ENCODE measurements around the gene ALPK3. TPM values are rescaled to one million over a fixed set of nuclear protein-coding genes. Genes with fewer than 3 reads are reported as not detected.

The ALPK3 gene
- total RNA-seq, 1 experiment from 2014 or later: 0.11 TPM

- DNase-seq (ENCODE audit: low read depth): no peak
Observed at GRCh38 chr15:84893607-84894006, 76.5 kb downstream of the ALPK3 start.

DNA sequence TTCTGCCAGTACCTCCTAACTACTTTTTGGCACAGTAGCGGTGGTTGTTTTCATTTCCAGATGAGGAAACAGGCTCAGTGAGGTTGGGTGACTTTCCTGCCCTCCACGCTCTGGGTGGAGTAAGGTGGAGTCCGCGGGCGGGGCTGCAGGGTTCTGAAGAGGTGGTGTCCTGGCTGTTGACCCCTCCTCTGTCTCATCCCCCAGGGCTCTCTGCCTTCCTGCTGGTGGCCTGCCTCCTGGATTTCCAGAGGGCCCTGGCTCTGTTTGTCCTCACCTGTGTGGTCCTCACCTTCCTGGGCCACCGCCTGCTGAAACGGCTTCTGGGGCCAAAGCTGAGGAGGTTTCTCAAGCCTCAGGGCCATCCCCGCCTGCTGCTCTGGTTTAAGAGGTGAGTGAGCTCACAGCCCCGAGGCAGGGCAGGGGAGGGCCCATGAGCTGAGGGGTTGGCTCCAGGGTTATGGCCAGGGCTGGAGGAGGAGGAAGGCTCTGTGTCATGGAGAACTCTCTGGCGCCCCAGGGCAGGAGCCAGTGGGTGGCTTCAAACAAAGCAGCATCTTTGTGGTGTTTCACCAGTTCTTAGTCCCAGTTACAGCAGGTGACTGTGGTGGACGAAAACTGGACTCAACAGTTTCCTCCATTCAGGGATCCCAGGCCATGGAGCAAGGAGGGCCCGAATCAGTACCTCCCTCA lies 77.7 kb downstream of the ALPK3 start:
- DNase-seq (ENCODE audit: low read depth): no peak

GRCh38 chr15:84898761-84899160 lies 81.6 kb downstream of the ALPK3 start:
- no peak for DNase-seq (ENCODE audit: low read depth)

- DNase-seq (ENCODE audit: low read depth): no peak
Observed at GRCh38 chr15:84899750-84900149, 82.6 kb downstream of the ALPK3 start.

DNA sequence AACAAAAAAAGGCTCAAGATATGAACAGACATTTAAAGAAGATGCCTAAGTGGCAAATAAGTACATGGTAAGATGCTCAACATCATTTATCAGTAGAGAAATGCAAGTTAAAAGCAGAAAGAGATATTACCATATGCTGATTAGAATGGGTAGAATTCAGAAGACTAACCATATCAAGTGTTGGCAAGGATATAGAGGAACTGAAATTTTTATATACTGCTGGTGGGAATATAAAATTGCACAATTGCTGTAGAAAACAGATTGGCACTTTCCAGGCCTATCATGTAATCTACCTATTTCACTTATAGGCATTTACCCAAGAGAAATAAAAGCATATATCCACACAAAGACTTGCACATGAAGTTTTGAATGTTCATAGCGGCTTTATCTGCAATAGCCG lies 84.4 kb downstream of the ALPK3 start:
- no peak for DNase-seq (ENCODE audit: low read depth)

DNA sequence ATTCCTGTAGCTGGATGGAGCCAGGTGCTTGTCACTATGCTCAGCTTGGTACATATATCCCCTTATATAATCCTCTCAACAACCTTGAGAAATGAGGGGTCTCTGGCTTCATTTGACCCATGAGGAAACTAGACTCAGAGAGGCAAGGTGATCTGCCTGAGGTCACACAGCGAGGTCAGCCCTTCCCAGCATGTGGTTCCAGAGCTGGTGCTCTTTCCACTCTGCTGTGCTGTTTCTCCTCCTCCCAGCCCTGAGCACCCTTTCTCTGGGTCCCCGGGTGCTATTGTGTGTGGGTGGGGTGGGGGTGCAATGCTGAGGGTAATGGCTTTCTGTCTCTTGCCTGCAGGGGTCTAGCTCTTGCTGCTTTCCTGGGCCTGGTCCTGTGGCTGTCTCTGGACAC lies 86.6 kb downstream of the ALPK3 start:
- DNase-seq (ENCODE audit: low read depth): no peak

DNA sequence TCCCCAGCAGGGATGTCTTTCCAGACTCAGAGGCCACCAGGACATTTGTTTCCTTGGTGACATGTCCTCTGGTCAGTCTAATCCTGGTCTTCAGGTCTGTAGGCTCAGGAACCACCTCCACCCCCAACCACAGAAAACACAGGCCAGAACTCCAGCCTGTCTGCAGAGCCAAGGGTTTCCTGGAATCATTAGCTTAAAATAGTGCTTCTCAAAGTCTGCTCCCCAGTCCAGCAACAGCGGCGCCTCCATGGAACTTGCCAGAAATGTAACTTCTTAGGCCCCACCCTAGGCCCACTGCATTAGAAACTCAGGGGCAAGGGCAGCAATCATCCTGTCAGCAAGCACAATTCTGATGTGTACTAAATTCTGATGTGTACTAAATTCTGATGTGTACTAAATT lies 87.3 kb downstream of the ALPK3 start:
- DNase-seq (ENCODE audit: low read depth): no peak

DNA sequence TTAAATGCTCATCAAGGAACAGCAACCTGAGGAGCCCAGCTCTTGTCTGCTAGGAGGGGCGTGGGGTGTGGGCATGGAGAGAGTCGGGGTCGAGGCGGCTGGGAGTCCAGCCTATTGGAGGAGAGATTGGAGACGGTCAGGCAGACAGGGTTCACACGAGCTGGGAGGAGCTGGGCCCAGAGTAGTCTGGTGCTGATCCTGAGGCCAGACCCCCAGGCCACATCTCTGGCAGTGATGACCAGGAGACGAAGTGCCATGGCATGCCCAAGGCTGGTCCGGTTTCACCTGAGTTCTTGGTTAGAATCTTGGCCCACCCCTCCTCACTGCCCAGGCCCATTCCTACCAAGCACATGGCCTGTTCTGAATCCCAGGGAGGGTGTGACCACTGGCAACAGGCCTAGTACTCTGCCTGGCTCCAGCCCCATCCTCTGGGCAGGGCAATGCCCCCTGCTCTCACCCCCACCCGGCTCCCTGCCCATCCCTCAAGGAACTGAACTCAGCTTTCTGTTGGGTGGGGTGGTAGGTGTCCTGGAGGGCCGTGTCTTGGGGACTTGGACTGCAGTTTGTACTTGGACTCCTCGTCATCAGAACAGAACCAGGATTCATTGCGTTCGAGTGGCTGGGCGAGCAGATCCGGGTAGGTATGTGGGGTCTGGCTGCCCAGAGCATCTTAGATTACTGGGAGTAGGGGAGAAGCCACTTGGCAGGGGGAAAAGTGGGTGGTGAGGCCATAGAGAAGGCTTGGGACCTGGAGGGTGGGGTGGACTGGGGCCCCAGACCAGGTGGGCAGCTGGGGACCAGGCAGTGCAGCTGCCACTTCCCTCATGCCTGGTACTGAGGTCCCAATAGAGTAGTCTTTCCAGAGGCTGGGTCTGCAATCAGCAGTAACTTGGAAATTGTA lies 88.1 kb downstream of the ALPK3 start:
- no peak for DNase-seq (ENCODE audit: low read depth)

DNA sequence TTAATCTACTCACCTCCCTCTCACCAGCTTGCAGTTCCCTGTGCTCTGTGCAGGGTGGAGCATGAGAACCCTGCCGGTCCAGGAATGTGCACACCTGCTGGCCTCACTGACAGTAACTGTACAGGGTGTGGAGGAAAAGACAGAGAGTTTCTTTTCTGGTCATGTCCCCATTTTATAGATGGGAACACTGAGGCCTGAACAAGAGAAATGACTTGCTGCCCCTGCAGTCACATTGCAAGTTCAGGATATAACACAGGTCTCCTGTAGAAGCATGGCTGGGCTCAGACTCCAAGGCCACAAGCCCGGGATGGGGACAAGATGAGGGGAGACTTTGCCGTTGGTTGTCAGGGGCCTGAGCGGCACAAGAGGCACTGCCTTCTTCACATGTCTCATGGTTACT lies 90.6 kb downstream of the ALPK3 start:
- no peak for DNase-seq (ENCODE audit: low read depth)

GRCh38 chr15:84908564-84908963 lies 91.4 kb downstream of the ALPK3 start:
- DNase-seq (ENCODE audit: low read depth): no peak

GRCh38 chr15:84909029-84909428 lies 91.9 kb downstream of the ALPK3 start:
- no peak for DNase-seq (ENCODE audit: low read depth)

DNA sequence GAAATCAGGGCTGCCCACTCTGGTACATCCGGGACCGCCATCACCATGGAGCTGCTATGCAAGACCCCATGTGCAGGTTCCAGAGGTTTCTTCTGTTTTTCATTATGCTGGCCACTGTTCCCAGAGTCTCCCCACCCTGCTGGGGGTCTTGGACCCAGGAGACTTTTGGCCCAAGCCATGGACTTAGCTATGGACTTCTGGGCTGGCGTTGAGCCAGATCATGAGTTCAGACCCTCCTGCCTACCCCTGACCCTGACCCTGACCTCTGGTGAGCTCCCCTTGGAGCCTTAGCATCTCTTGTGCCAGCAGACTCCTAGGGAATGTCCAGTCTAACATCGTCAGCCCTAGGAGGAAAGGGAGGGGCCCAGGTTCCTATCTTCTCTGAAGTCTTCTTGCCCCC lies 92.6 kb downstream of the ALPK3 start:
- DNase-seq (ENCODE audit: low read depth): no peak

- no peak for DNase-seq (ENCODE audit: low read depth)
Observed at GRCh38 chr15:84910928-84911623, 93.9 kb downstream of the ALPK3 start.

- DNase-seq (ENCODE audit: low read depth): peak; percentile 57
Observed at GRCh38 chr15:84911879-84912660, 94.9 kb downstream of the ALPK3 start.

DNA sequence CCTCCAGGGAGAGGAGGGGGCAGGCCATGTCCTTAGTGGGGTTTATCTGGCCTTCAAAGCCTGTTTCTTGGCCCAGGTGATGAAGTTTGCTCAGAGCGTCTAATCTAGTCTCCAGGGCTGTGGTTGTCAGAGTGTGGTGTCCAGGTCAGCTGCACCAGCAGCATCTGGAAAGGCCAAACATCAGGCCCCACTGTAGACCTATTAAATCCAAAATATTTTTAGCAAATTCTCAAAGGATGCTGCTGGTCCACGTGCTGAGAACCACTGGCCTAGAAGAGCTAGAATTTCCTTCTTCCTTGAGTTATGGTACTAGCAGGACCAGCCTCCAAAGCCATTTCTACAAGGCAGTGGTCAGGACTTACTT lies 96.2 kb downstream of the ALPK3 start:
- DNase-seq (ENCODE audit: low read depth): no peak

DNA sequence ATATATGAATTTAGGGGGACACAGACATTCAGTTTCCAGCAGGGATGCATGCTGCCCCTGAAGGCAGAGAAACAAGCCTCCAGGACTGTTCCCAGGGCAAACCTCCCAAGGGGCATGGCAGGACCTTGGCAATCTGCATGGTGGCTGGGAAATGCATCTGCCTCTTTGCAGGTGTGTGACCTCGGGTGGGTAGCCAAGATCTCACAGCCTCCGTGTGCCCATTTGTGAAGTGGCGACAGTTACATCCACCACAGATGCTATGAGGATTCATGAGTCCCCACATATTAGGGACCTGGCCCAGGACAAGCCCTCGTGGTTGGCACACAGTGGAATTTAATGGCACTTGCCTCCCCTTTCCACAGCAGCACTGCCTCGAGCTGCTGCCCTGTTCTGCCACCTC lies 97.2 kb downstream of the ALPK3 start:
- DNase-seq (ENCODE audit: low read depth): no peak

- peak; percentile 82 for DNase-seq (ENCODE audit: low read depth)
Observed at GRCh38 chr15:84914909-84915605, 97.9 kb downstream of the ALPK3 start.

- DNase-seq (ENCODE audit: low read depth): no peak
Observed at GRCh38 chr15:84915606-84915958, 98.4 kb downstream of the ALPK3 start.

DNA sequence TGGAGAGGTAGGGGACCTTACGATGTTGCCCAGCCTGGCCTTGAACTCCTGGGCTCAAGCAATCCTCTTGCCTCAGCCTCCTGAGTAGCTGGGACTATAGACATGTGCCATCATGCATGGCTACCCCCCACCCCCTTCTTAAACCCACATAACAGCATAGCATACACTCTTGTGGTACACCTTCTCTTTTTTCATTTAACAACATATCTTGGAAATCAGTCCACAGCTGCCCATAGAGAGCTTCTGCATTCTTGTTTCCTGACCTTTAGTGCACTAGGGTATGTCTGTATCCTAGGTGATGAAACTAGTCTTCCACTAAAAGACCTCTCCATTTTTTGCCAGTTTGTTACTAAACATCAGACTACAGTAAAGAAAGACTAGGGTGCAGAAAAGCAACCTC lies 100.3 kb downstream of the ALPK3 start:
- DNase-seq (ENCODE audit: low read depth): no peak

DNA sequence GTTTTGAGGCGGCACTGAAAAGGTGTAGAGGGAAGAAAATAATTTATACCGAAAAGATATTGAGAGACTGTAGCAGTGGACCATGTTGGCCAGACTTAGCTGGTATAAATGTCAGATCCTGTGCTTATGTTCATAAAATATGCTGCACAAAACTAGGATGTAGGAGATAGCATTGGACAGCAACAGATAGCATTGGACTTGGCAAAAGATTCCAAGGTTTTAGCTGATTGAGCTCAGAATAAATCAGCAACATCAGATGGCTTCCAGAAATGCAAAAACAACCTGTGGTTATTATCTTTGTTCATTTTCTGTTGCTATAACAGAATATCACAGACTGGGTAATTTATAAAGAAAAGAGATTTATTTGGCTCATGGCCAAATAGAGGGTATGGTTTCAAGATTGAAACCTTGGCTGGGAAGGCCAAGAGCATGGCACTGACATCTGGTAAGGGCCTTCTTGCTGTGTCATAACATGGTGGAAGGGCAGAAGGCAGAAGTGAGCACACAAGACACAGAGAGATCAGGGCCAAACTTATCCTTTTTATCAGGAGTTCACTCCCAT lies 102.0 kb downstream of the ALPK3 start:
- DNase-seq (ENCODE audit: low read depth): no peak

- DNase-seq (ENCODE audit: low read depth): no peak
Observed at GRCh38 chr15:84921121-84921520, 104.0 kb downstream of the ALPK3 start.
